Stimulated activated CD4-positive, alpha-beta T cell treated with anti-CD3 and anti-CD28 coated beads, Interleukin-4, amount 100 ng/mL, for 24 hours (primary cell): ENCODE results near the gene PNPLA2.

ENCODE experiments used
- DNase-seq: peaks from one replicate; pipeline ENCODE4 v3.0.0-alpha.2; 2020

Gene PNPLA2

DNA sequence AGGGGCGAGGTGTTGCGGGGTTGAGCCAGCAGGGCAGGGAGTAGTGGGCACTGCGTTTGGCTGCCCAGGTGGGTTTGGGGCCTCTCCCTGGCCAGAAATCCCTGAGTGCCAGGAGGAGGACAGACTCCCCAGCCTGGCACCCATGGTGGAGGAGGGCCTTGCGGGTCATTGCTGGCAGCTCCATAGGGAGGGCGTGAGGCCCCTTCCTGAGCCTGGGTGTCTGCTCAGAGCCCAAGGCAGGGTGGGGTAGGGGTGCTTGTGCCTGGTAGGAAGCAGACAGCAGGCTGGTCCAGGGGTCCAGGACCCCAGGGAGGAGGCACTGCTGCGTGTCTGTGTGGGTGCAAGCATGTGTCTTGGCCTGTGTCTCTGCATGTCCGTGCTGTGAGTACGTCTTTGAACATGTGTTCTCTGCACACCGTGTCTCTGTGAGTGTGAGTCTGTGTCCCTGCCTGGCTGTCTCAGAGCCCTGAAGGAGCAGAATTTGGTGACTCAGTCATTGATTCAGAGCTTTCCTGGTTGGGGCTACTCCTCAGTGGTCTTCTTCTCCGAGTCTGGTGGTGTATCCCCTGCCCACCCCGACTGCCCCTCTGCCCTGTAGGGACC lies 27.9 kb downstream of the PNPLA2 start:
- DNase-seq, result no peak

DNA sequence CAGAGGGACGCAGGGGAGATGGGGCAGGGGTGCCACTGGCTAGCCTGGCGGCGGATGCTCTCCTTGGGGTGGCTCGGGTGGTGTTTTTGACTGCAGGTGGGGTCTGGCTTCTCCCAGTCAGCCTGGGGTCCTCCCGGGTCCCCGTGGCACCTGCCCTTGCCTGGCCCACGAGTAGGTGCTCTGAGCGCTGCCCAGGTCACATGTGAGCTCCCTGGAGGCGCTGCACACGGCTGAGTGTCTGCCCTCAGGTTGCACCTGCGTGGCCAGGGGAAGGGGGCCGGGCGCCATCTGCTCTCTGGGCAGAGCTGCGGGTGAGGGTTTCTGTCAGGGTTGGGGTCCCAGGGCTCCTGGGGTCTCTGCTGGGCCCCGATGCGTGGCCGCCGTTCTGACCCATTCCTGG lies 29.2 kb downstream of the PNPLA2 start:
- no peak for DNase-seq

DNA sequence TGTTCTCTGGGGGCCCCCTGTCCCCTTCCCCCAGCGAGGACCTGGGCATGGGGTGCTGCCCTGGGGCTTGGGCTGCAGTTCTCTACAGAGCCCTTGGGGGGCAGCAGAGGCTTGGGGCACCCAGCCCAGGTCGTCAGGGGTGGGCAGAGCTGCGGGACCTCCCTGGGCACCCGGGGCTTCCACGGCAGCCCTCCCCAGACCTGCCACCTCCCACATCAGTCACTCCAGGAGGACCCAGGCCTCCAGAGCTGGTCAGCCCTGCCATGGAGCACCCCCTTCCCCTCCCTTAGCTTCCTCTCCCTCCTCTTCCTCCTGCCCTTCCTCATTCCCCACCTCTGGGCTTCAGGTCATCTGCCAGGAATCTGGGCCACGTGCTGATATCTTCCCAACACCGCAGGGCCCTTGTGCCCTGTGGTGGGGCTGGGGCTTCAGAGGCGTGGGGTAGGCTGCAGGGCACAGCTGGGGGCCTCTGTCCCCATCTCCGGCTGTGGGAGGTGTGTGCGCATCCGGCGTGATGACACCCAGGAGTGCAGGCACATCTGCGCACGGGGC lies 29.7 kb downstream of the PNPLA2 start:
- DNase-seq, result peak; percentile 71

DNA sequence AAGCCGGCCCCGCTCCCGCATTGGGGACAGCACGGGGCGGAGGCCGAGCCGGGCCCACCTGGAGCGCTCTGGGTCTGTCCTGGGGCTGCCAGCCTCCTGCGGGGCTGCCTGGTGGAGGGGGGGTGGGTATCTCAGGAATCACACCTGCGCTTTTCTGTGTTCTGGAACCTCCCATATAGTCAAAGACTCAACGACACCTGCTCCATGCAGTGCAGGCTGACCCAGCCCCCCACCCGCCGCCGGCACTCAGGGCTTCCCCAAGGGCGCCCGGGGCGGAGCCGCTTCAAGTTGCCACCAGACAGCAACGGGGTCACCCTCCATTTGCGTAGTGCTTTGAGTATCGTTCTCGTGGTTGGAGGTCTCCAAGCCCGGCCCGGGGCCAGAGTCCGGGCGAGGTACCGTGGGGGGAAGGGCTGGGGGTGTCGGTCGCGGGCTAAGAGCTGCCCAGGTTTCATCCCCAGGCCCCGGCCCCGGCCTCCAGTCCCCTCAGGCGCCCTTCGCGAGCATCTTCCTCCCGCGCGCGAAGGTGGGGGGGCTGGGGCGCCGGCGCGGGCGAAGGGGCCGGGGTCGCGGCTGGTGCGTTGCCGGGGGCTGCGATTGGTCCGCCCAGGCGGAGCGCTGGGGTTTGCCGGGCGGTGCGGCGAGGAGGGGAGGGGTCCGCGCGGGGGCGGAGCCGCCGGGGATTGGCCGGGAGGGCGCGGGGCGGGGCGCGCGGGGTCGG lies 30.6 kb downstream of the PNPLA2 start:
- no peak for DNase-seq

DNA sequence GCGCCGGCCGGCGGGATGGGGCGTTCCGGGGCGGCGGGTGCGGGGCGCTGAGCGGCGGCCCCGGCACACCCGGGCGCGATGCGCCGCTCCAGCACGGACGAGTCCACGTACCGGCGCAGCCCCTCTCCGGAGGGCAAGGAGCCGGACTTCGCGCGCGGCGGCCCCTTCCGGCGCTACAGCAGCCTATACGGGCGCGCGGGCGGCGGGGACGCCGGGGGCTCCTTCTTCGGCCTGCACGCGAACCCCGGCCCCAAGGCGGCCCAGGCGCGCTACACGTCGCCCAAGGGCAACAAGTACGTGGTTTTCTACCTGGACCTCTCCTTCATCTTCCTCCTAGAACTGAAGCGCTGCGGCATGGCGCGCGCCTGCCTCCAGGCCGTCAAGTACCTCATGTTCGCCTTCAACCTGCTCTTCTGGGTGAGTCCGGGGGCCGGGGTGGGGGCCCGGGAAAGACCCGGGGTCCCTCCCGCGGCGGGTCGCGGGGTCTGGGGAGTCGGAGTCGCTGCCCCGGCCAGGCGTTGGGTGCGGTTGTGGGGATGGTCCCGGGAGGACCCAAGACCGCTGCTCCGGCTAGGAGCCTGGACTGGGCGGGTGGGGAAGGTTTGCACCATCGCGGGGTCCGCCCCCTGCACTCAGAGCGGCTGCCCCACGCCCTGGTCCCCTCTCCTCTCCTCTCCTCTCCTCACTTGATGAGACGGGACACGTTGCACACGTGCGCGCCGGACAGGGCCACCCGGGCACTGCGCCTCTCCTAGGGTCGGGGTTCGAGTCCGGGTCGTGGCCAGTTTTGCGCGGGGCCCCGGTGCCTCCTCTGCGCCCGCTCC lies 31.4 kb downstream of the PNPLA2 start:
- no peak for DNase-seq

DNA sequence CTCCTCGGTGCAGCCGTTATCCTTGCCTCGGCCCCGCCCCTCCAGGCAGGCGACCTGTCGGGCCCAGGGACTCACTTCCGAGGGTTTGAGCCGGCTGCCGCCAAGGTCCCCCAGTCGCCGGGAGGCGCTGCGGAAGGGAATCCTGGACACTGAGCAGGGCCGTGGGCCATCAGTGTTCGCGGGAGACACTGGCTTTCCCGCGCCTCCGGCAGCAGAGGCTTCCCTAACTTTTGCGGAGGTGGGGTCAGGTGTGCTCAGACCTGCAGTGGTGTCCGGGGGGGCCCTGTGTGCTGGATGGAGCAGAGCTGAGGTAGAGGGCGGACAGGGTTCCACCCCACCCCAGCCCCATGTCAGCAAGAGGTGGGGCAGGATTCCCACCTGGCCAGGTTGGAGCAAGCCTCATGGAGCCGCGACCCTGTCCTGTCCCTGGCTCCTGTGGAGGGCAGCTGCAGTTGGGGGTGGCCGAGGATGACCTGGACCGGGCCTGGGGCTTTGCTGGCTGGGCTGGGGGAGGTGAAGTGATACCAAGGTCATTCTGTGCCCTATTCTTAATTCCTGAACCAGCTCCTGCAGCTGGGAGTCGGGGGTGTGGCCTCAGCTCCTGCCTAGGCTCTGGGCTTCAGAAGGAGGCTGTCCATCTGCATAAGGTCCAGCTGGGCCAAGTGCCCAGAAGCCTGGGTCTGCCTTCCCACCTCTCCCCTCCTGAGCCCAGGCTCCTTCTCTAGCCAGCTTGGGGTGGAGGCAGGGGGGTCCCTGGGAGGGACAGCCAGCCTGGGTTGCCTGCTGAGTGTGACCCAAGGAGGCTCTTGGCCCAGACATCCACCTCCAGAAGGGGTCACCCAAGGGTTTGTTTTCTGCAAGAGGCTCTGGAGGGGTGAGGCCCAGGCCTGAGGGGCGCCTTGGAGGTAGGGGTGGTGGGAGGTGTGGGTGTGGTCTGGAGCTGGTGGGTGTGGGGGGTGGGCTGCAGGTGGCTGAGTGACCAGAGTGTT lies 32.4 kb downstream of the PNPLA2 start:
- DNase-seq, result no peak

DNA sequence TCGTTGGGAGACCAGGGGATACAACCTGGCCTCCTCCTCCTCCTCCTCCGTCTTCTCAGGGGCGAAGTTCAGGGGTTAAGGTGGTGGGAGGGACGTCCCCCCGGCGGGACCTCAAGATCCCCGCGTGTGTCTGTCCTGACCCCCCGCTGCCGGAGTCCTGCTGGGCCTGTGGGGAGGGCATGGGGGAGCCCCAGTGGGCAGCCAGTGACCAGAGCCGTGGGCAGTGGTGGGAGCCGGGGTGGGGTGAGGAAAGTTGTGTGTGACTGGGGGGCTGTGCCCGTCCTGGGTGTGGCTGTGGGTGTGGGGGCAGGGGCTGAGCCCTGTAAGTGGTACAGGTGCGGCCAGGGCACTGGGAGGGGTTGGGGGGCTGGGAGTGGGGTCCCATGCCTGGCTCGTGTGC lies 34.0 kb downstream of the PNPLA2 start:
- no peak for DNase-seq

DNA sequence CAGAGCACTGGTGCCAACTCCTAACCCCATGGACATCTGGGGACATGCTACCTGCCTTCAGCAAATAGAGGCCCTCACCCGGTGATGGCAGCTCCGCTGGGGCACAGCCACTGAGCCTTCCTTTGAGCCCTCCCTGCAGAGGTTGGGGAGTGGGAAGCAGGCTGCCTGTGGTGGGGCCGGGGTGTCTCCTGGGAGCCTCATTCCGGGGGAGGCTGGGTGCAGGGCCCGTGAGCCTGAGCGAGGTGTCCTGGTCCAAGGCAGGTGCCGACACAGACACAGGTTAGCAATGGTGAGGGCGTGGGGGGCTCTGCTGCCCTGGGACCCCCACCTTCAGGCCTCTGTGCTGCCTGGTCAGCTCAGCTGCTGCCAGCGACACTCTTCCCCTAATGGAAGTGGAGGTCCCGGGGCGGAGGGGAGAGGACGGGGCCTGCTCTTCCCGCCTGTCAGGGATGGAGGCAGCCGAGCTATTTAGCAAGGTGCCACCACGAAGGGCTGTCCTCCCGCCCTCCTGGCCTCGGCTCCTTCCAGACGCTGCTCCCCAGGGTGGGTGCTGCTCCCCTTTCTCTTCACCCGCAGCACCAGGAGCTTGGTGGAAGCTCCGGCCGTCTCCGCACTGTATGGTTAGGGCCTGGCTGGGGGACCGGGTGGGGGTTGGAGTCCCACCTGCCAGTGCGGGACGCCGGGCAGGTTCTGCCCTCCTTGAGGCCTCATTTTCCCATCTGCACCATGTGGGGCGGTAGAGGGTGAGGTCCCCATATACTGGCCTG lies 35.2 kb downstream of the PNPLA2 start:
- no peak for DNase-seq

DNA sequence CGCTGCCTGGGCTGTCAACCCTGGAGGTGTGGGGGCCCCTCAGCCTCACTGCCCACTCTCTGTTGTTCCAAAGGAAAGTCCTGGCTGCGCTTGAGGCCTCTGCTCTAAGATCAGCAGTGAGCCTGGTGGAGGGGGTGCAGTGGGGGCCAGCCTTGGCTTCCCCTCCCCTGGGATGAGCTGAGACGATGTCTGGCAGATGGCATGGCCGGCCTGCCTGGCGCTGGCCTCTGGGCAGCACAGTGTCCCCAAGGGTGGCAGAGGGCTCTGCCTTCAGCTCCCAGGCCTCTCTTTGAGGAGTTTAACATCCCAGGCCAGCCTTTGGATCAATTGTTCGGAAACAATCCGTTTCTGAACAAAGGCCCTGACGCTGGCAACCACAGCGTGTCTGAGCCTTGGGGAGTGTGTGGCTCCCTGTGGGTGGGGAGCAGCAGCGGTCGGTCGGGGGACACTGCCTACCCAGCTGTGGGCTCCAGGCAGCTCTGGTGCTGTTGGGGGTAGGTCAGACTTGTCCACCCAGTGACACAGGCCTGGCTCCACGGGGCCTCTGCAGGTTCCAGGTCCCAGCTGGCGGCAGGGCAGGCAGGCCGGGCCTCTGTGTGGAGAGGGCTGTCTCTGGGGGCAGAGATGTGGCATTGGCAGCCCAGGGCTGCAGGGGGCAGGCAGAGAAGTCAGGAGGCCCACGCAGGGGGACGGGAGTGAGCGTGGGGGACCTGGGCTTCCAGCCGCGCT lies 36.1 kb downstream of the PNPLA2 start:
- DNase-seq, result no peak

DNA sequence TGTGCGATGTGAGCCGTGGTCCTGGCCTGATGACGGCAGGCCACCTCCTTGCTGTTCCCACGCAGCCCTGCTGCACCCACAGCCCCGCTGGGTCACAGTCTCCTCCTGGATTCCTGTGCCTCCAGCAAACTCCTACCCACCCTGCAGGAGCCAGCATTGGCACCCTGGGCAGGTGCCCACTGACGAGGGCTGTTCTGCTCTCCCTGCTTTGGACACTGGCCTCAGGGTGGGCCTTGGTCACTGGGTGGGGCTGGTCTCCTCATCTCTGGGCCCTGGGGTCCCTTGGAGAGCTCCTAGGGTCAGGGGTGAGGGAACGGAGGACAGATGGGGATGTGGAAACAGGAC lies 36.6 kb downstream of the PNPLA2 start:
- DNase-seq, result no peak

DNA sequence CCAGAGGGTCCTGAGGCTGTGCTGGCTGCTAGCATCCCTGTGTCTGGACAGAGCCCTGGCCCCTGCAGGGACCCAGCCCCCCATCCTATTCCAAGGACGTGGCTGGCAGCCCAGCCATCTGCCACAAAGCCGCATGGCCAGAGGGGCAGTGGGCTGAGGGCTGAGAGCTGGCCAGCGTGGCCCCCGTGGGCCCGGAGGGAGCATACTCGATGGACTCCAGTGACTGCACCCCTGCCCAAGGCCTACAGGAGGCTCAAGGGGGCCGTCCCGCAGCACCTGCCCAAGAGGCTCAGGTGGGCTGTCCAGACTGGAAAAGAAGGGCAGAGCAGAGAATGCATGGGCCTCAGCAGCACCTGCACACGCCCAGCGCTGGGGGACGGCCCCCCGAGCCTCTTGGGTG lies 37.1 kb downstream of the PNPLA2 start:
- no peak for DNase-seq

DNA sequence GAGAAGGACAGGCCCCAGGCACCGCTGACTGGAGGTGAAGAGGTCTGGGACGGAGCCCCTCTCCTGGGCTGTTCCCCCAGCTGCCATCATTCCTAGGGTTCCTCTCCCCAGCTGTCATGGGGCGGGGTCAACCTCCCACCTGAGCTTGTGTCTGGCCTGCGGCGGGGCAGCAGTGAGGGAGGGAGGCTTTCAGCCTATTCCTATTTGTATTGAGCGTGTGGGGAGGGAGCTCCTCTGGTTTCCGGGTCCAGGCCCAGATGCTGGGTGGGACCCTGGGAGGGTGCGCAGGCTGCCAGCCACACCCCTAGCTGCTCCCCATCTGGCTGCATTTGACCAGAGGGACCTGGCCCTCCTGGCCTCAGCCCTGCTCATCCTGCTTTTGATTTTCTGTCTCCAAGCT lies 37.7 kb downstream of the PNPLA2 start:
- DNase-seq, result no peak

DNA sequence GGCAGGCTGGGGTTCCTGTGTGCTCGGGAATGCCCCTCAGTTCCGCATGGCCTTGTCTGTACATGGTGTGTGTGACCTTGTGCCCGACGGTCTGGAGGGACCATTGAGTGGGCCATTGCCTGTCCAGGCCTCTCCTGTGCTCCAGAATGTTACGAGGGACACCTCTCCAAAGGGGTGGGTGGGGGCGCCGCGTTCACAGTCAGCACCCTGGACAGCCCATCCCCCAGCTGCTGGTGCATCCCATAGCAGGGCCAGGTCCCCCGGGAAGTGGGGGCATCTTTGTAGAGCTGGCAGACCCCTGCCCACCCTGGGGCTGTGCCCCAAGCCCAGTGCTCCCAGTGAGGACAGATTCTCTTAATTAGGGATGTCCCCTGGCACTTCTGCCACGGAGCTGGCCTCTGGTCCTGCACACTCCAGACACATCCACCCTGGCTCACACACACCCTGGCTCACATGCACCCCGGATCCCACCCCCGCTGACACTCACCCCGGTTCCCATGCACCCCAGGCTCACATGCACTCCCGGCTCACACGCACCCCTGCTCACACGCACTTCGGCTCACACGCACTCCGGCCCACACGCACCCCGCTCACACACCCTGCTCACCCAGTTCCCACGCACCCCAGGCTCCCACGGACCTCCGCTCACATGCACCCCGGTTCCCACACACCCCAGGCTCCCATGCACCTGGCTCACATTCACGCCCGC lies 39.5 kb downstream of the PNPLA2 start:
- DNase-seq, result no peak

DNA sequence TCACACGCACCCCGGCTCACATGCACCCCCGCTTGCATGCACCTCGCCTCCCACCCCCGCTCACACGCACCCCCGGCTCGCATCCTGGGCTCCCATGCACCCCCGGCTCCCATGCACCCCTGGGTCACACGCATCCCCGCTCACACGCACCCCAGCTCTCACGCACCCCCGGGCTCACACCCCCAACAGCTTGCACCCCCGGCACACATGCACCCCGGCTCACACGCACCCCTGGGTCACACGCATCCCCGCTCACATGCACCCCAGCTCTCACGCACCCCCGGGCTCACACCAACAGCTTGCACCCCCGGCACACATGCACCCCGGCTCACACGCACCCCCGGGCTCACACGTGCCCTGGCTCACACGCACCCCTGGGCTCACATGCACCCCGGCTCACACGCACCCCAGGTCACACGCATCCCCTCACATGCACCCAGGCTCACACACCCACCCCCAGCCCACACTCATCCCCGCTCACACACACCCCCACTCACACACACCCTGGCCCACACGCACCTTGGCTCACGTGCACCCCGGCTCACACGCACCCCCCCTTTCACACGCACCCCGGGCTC lies 40.1 kb downstream of the PNPLA2 start:
- no peak for DNase-seq

DNA sequence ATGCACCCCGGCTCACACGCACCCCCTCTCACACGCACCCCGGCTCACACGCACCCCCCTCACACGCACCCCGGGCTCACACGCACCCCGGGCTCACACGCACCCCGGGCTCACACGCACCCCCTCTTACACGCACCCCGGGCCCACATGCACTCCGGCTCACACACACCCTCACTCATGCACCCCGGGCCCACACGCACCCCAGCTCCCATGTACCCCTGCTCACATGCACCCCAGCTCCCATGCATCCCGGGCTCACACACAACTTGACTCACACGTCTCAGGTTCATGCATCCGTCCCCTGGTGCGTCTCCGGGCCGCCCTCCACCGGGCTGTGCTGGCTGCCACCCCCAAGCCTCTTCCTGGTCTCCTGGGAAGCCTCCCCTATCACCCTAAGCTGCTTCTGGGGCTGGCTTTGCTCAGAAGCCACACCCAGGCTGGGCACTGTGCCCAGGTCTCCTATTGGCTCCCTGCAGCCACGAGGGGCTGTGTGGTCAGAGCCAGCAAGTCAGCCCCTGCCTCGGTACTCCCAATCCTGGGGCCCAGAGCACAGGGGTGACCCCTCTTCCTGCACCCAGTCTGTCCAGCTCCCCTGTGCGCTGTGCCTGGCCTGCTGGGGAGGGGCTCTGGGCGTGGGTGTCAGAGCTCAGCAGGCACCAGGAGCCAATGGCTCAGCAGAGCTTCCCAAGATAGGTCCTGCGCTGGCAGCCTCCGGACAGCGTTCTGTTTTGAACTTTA lies 40.8 kb downstream of the PNPLA2 start:
- DNase-seq, result no peak

DNA sequence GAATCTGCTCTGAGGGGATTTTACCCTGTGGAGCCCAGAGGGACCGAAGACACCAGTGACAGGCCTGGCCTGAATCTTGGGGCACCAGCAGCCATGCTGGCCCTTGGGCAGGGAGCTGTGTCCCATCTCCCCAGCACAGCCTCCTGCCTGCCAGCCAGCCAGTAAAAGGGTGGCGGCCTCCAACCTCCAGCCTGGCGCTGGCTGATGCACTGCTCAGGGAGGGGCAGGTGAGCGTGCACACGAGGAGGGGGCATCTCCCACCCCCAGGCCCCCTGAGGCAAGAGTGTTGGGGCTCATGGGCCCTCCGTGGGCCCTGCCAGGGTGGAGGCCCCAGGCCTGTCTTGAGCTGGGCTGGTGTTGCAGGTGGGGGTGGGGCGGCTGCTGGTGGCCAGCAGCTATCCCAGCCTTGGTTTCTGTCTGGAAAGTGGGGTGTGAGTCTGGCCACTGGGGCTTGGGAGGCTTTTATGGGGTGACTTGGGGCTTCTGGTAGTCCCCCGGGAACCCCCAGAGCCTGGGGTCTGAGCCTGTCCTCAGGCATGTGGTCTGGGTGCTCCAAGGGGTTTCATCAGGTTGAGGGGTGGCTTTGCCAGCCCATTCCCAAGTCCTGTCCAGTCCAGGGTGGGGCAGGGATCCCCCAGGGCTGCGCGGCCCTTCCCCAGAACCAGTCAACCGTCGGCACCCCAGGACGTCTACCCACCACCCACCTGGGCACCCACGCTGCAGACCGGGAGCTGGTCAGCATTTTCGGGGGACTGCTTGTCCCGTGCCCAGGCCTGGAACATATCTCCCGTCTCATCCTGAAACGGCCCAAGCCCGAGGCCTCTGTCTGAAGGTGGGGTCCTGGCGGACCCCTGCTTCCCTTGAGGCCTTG lies 41.8 kb downstream of the PNPLA2 start:
- no peak for DNase-seq

DNA sequence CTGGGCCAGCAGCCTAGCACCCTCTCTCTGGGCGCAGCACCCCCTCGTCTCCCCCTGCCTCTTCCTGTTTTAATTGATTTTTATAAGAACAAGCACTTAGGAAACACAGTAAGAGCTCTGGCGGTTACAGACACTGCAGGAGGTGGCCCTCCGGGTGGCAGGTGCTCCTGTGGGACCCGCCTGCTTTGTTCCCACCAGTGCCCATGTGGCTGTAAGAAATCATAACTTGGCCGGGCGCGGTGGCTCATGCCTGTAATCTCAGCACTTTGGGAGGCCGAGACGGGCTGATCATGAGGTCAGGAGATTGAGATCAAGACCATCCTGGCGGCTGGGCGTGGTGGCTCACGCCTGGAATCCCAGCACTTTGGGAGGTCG lies 42.4 kb downstream of the PNPLA2 start:
- no peak for DNase-seq

DNA sequence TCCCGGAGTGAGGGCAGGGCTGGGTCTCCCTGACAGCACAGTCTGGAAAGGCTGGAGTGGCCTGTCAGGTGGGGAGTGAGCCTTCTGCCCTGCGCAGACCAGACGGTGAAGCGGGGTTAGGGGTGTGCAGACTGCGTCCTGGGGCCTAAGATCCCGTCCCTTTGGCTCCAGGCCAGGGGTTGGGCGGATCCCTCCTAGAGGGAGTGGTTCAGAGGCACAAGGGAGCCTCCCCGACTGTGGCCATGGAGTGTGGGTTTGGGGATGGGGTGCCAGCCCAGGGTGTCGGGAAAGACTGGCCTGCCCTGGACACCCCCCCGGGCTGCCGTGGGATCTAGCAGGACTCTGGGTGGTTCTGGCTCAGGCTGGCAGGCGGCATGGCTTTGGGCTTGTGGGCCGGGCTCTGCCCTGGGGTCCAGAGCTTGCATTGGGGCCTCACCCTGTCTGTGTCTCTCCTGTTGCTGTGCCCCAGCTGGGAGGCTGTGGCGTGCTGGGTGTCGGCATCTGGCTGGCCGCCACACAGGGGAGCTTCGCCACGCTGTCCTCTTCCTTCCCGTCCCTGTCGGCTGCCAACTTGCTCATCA lies 43.5 kb downstream of the PNPLA2 start:
- DNase-seq, result no peak
